PC-9 (cell line): ENCODE results near the gene UIMC1.

Experiments
- EZH2 ChIP-seq: fragments of 200-600 bp; sonication (generic); IDR thresholded peaks from 2 replicates; pipeline ENCODE4 v1.8.0; 2017; ENCODE audit warnings: antibody characterized with exemption, low read depth
- TF ChIP-seq, protein P1 (sequence below): fragments of 200-600 bp; sonication (generic); conservative IDR thresholded peaks from 2 replicates; pipeline ENCODE4 v1.6.1; 2017; ENCODE audit warnings: mixed run types, antibody characterized with exemption, mild to moderate bottlenecking, moderate library complexity

DNA sequence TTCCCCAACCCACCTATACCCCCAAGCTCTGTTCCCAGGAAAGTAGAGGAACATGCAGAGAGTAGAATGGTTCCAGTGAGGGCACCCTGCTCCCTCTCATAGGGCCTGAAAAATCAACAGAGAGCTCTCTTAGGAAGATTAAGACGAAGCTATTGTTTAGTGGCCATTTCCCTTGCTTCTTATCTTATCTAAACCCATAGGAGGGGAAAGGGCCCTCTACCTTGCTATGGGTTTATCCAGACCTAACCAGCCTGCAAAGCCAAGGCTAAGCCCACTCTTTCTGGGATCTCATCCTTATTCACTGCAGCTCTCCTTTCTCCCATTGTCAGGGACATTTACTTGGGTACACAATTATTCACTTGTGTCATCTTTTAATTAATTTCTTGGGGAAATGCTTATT lies 68.1 kb downstream of the UIMC1 start:
- TF ChIP-seq, protein P1, sequence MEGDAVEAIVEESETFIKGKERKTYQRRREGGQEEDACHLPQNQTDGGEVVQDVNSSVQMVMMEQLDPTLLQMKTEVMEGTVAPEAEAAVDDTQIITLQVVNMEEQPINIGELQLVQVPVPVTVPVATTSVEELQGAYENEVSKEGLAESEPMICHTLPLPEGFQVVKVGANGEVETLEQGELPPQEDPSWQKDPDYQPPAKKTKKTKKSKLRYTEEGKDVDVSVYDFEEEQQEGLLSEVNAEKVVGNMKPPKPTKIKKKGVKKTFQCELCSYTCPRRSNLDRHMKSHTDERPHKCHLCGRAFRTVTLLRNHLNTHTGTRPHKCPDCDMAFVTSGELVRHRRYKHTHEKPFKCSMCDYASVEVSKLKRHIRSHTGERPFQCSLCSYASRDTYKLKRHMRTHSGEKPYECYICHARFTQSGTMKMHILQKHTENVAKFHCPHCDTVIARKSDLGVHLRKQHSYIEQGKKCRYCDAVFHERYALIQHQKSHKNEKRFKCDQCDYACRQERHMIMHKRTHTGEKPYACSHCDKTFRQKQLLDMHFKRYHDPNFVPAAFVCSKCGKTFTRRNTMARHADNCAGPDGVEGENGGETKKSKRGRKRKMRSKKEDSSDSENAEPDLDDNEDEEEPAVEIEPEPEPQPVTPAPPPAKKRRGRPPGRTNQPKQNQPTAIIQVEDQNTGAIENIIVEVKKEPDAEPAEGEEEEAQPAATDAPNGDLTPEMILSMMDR, result no peak
- TF ChIP-seq EZH2, result no peak
